Measurements from ENCODE around the gene BTG2.

DNA sequence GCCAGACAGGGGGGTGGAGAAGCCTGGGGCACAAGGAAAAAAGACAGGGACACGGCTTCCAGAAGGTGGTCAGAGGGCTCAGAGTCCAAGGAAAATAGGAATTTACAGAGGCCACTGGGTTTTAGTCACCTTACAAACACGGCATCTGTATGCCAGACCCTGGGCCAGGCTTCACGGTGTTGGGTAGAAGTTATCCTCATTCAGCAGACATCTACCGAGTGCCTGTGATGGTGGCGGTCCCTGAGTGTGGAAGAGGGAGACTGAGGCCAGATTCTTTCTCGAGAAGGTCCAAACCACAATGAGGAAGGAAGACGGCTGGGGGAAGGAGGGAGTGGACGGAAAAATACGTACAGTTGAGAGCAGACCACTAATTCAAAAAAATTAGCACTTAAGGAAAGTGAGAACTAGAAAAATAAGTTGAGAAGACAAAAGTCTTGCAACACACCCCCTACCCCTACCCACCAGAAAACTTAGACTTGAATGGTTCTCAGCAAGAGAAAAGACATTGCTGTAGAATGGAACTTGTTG, 864 bp upstream of the BTG2 start:
- TF ChIP-seq, protein P1, sequence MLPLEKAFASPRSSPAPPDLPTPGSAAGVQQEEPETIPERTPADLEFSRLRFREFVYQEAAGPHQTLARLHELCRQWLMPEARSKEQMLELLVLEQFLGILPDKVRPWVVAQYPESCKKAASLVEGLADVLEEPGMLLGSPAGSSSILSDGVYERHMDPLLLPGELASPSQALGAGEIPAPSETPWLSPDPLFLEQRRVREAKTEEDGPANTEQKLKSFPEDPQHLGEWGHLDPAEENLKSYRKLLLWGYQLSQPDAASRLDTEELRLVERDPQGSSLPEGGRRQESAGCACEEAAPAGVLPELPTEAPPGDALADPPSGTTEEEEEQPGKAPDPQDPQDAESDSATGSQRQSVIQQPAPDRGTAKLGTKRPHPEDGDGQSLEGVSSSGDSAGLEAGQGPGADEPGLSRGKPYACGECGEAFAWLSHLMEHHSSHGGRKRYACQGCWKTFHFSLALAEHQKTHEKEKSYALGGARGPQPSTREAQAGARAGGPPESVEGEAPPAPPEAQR (CRISPR knock-in tag; IDR thresholded peaks at IDR 0.05): no peak
- TF ChIP-seq ZNF671 (CRISPR knock-in tag; IDR thresholded peaks at IDR 0.05) (no peak), JUN (CRISPR knock-in tag; IDR thresholded peaks at IDR 0.05) (no peak), NR1H2 (CRISPR knock-in tag; IDR thresholded peaks at IDR 0.05) (no peak)
- TF ChIP-seq, protein P2, sequence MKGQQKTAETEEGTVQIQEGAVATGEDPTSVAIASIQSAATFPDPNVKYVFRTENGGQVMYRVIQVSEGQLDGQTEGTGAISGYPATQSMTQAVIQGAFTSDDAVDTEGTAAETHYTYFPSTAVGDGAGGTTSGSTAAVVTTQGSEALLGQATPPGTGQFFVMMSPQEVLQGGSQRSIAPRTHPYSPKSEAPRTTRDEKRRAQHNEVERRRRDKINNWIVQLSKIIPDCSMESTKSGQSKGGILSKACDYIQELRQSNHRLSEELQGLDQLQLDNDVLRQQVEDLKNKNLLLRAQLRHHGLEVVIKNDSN (CRISPR knock-in tag; IDR thresholded peaks at IDR 0.05): no peak
- TF ChIP-seq, protein P3, sequence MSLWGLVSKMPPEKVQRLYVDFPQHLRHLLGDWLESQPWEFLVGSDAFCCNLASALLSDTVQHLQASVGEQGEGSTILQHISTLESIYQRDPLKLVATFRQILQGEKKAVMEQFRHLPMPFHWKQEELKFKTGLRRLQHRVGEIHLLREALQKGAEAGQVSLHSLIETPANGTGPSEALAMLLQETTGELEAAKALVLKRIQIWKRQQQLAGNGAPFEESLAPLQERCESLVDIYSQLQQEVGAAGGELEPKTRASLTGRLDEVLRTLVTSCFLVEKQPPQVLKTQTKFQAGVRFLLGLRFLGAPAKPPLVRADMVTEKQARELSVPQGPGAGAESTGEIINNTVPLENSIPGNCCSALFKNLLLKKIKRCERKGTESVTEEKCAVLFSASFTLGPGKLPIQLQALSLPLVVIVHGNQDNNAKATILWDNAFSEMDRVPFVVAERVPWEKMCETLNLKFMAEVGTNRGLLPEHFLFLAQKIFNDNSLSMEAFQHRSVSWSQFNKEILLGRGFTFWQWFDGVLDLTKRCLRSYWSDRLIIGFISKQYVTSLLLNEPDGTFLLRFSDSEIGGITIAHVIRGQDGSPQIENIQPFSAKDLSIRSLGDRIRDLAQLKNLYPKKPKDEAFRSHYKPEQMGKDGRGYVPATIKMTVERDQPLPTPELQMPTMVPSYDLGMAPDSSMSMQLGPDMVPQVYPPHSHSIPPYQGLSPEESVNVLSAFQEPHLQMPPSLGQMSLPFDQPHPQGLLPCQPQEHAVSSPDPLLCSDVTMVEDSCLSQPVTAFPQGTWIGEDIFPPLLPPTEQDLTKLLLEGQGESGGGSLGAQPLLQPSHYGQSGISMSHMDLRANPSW (CRISPR knock-in tag; conservative IDR thresholded peaks at IDR 0.05; ENCODE audit: low read depth): no peak

All from WTC11 (cell line).